ENCODE data around the gene DCAF11.

DNA sequence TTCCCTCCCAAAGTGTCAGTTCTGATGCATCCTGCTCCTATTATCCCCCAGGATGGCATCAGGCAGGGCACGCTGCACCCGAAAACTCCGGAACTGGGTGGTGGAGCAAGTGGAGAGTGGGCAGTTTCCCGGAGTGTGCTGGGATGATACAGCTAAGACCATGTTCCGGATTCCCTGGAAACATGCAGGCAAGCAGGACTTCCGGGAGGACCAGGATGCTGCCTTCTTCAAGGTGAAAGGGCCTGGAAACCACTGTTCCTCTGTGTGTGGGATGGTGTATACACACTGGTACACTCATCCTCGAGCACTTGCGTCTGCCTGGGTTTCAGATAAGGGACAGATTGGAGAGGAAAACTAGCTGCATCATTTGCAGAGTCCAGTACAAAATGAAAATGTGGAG lies 47.5 kb downstream of the DCAF11 start:
- TF ChIP-seq, protein P1, sequence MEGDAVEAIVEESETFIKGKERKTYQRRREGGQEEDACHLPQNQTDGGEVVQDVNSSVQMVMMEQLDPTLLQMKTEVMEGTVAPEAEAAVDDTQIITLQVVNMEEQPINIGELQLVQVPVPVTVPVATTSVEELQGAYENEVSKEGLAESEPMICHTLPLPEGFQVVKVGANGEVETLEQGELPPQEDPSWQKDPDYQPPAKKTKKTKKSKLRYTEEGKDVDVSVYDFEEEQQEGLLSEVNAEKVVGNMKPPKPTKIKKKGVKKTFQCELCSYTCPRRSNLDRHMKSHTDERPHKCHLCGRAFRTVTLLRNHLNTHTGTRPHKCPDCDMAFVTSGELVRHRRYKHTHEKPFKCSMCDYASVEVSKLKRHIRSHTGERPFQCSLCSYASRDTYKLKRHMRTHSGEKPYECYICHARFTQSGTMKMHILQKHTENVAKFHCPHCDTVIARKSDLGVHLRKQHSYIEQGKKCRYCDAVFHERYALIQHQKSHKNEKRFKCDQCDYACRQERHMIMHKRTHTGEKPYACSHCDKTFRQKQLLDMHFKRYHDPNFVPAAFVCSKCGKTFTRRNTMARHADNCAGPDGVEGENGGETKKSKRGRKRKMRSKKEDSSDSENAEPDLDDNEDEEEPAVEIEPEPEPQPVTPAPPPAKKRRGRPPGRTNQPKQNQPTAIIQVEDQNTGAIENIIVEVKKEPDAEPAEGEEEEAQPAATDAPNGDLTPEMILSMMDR (IDR thresholded peaks at IDR 0.05; ENCODE audit: low read length), result no peak
- no peak for TF ChIP-seq EZH2 (IDR thresholded peaks at IDR 0.05; ENCODE audit: borderline replicate concordance, low read length)

Data from OCI-LY1 (cell line).